ENCODE results near the gene DERA.

DNA sequence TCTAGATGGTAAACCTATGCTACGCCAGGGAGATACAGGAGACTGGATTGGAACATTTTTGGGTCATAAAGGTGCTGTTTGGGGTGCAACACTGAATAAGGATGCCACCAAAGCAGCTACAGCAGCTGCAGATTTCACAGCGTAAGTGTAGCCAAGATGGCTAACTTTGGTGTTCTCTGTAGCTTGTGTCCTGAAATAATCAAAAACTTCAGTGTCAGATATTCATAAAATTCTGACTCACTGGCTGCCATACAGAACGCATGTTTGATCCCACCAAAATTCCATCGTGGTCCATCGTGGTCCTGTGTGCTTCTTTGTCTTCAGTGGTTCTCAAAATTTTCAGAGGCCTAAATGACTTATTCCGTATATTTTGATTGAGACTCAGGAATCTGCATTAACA is 27.6 kb upstream of the DERA start:
- no peak for TF ChIP-seq EZH2 (IDR thresholded peaks at IDR 0.05)
- no peak for TF ChIP-seq EZH2phosphoT487 (IDR thresholded peaks at IDR 0.05)
